IMR-90 (cell line): ENCODE data around the gene PRLR. TPM values are rescaled to one million over a fixed set of nuclear protein-coding genes. Genes with fewer than 3 reads are reported as not detected.

Experiments
- ATAC-seq: fragments of 200-7000 bp; cut with Tn5 transposase; 2 replicates; pipeline ENCODE4 v1.9.1; 2020; ENCODE audit warnings: low read depth, mild to moderate bottlenecking, moderate library complexity
- BruUV-seq: library from RNA; stranded (reverse); fragments of 400-500 nt; replicated peaks from 2 replicates; lab custom pipeline; 2021; lab: Mats Ljungman, UMichigan
- CTCF ChIA-PET: fragments of 300-600 bp; formaldehyde crosslinking; extraction: SDS; loops from one replicate; lab custom pipeline; 2021; ENCODE audit warnings: antibody characterized with exemption; lab: Yijun Ruan, JAX
- POLR2A ChIA-PET: fragments of 300-600 bp; sonication (Branson Sonifier 250); formaldehyde crosslinking; loops from one replicate; lab custom pipeline; 2022; ENCODE audit warnings: antibody characterized with exemption; ENCODE audit not compliant: unreplicated experiment; lab: Charles Lee
- DNase-seq: peaks from one replicate; pipeline ENCODE4 v3.0.0; 2013
- H2AFZ ChIP-seq: replicated peaks from 2 replicates; pipeline ENCODE3; 2013; ENCODE audit warnings: low read length, mild to moderate bottlenecking; ENCODE audit not compliant: poor library complexity
- H2AK5ac ChIP-seq: 2 replicates; pipeline ENCODE4 v1.6.1; 2013; ENCODE audit warnings: low read depth, low read length, inconsistent platforms
- H2AK9ac ChIP-seq: replicated peaks from 2 replicates; pipeline ENCODE3; 2013; ENCODE audit warnings: mild to moderate bottlenecking, low read depth, low read length, moderate library complexity; ENCODE audit not compliant: poor library complexity
- H2BK120ac ChIP-seq: 2 replicates; pipeline ENCODE4 v1.6.1; 2013; ENCODE audit warnings: low read depth, low read length, inconsistent platforms
- H2BK15ac ChIP-seq: 3 replicates; pipeline ENCODE4 v1.6.1; 2013; ENCODE audit warnings: low read depth, low read length, inconsistent platforms
- H2BK20ac ChIP-seq: 2 replicates; pipeline ENCODE4 v1.6.1; 2013; ENCODE audit warnings: low read depth, mild to moderate bottlenecking, inconsistent platforms, low read length, moderate library complexity
- H2BK5ac ChIP-seq: 2 replicates; pipeline ENCODE4 v1.6.1; 2013; ENCODE audit warnings: mild to moderate bottlenecking, low read depth, low read length, inconsistent platforms; ENCODE audit not compliant: poor library complexity, severe bottlenecking
- H3K14ac ChIP-seq: replicated peaks from 2 replicates; pipeline ENCODE4 v1.6.1; 2013; ENCODE audit warnings: low read depth, low read length, inconsistent platforms
- H3K18ac ChIP-seq: 2 replicates; pipeline ENCODE4 v1.6.1; 2013; ENCODE audit warnings: low read depth, low read length, control low read depth
- H3K23ac ChIP-seq: 2 replicates; pipeline ENCODE4 v1.6.1; 2013; ENCODE audit warnings: low read depth, low read length, inconsistent platforms
- H3K27ac ChIP-seq: 2 replicates; pipeline ENCODE4 v1.5.1; 2013; ENCODE audit warnings: mild to moderate bottlenecking, control low read depth, low read length; ENCODE audit not compliant: insufficient read depth
- H3K27me3 ChIP-seq: 2 replicates; pipeline ENCODE4 v1.6.1; 2013; ENCODE audit warnings: low read length; ENCODE audit not compliant: control insufficient read depth, insufficient read depth
- H3K36me3 ChIP-seq: 2 replicates; pipeline ENCODE4 v1.6.1; 2013; ENCODE audit warnings: low read length, mixed read lengths; ENCODE audit not compliant: control insufficient read depth, insufficient read depth
- H3K4ac ChIP-seq: 2 replicates; pipeline ENCODE4 v1.6.1; 2013; ENCODE audit warnings: low read depth, low read length, inconsistent platforms
- H3K4me1 ChIP-seq: 2 replicates; pipeline ENCODE4 v1.6.1; 2013; ENCODE audit warnings: low read length, mixed read lengths; ENCODE audit not compliant: control insufficient read depth, insufficient read depth
- H3K4me2 ChIP-seq: 2 replicates; pipeline ENCODE4 v1.6.1; 2013; ENCODE audit warnings: low read depth, mild to moderate bottlenecking, control low read depth, low read length, moderate library complexity
- H3K4me3 ChIP-seq: 2 replicates; pipeline ENCODE4 v1.5.1; 2013; ENCODE audit warnings: low read depth, mild to moderate bottlenecking, control low read depth, low read length, moderate library complexity; ENCODE audit not compliant: insufficient read depth
- H3K56ac ChIP-seq: 2 replicates; pipeline ENCODE4 v1.6.1; 2013; ENCODE audit warnings: low read length, inconsistent platforms; ENCODE audit not compliant: insufficient read depth; ENCODE audit errors: extremely low read depth
- H3K79me1 ChIP-seq, 2 experiments: 2 replicates each; pipeline ENCODE4 v1.6.1; 2013; ENCODE audit warnings: low read length in 2 of 2, inconsistent platforms in 1 of 2, low read depth in 1 of 2
- H3K9ac ChIP-seq: 2 replicates; pipeline ENCODE4 v1.6.1; 2013; ENCODE audit warnings: low read depth, low read length, control low read depth
- H3K9me1 ChIP-seq: 2 replicates; pipeline ENCODE4 v1.6.1; 2013; ENCODE audit warnings: low read length, inconsistent platforms; ENCODE audit not compliant: insufficient read depth
- H3K9me3 ChIP-seq: 2 replicates; pipeline ENCODE4 v1.6.1; 2013; ENCODE audit warnings: low read length; ENCODE audit not compliant: control insufficient read depth, insufficient read depth
- H4K20me1 ChIP-seq: 2 replicates; pipeline ENCODE4 v1.6.1; 2013; ENCODE audit warnings: low read length, inconsistent platforms; ENCODE audit not compliant: insufficient read depth
- H4K5ac ChIP-seq: 2 replicates; pipeline ENCODE4 v1.6.1; 2013; ENCODE audit warnings: mild to moderate bottlenecking, low read depth, low read length, control low read depth
- H4K8ac ChIP-seq, 2 experiments: 2 replicates each; pipeline ENCODE4 v1.6.1; 2013; ENCODE audit warnings: low read depth in 2 of 2, low read length in 2 of 2, control low read depth in 1 of 2, inconsistent platforms in 1 of 2
- H4K91ac ChIP-seq: 2 replicates; pipeline ENCODE4 v1.6.1; 2013; ENCODE audit warnings: low read depth, low read length, inconsistent platforms; ENCODE audit not compliant: insufficient read depth
- CTCF ChIP-seq: conservative IDR thresholded peaks from 2 replicates; pipeline ENCODE4 v1.5.1; 2012; ENCODE audit warnings: mild to moderate bottlenecking, low read depth, low read length, improper control_type of control experiment
- POLR2A ChIP-seq: IDR thresholded peaks from 2 replicates; pipeline ENCODE4 v1.6.1; 2012; ENCODE audit warnings: mild to moderate bottlenecking, low read depth, low read length
- WGBS, 2 experiments: methylation state at CpG; one replicate each; pipeline versions ENCODE4 v1.1.5 to v1.1.7; 2013; ENCODE audit warnings: missing lambda C conversion rate in 2 of 2; ENCODE audit not compliant: insufficient read length in 1 of 2; ENCODE audit errors: extremely low coverage in 2 of 2; 5-methylcytosine and 5-hydroxymethylcytosine counted together
- dilution Hi-C: fragments of 300-500 bp; cut with HindIII; formaldehyde crosslinking; loops from one replicate; pipeline ENCODE4 v1.14.3; 2018; ENCODE audit warnings: low sequenced_read_pairs; ENCODE audit not compliant: unreplicated experiment
- in situ Hi-C: fragments of 300-500 bp; cut with MboI; formaldehyde crosslinking; loops from 3 replicates; pipeline ENCODE4 v1.14.3; 2019; ENCODE audit warnings: low sequenced_read_pairs, inconsistent platforms, mixed read lengths
- intact Hi-C: fragments of 100-400 bp; cut with micrococcal nuclease; formaldehyde crosslinking; loops from 2 replicates; pipeline ENCODE4 v1.10.0; 2022
- polyA plus RNA-seq, 3 experiments: library from polyadenylated mRNA; depleted of rRNA; stranded (reverse); fragments of >200 nt; gene quantifications; 2 replicates each; pipeline ENCODE4 v1.2.3, GENCODE V29; 2012; ENCODE audit warnings: low replicate concordance in 1 of 3
- total RNA-seq: library from RNA; depleted of rRNA; stranded (reverse); fragments of >200 nt; gene quantifications from 2 replicates; pipeline ENCODE4 v1.2.3, GENCODE V29; 2012

The PRLR gene
- total and polyA plus RNA-seq, 2 of the 4 experiments (the other 2 are of a cell fraction), result 0.24 to 0.54 TPM

GRCh38 chr5:35166043-35166442, 64.2 kb downstream of the PRLR start:
- DNase-seq, result no peak
- Histone ChIP-seq H4K91ac (no peak overlapping the region), H3K36me3 (no peaks in the 10 kb centered on the region), H3K23ac (no peak overlapping the region), H3K27ac (no peak overlapping the region), H3K4ac (no peak overlapping the region), H3K9ac (no peak overlapping the region), H3K56ac (no peak overlapping the region), H2AK5ac (no peak overlapping the region), H2AK9ac (no peak overlapping the region), H3K9me3 (no peaks in the 10 kb centered on the region), H4K5ac (no peak overlapping the region), H3K18ac (no peak overlapping the region), H3K14ac (no peak overlapping the region), H2BK20ac (no peak overlapping the region), H3K4me3 (no peak overlapping the region), H2BK120ac (no peak overlapping the region), H2BK5ac (no peak overlapping the region), H3K4me2 (no peak overlapping the region), H3K27me3 (peaks cover 12% of the 10 kb centered on the region), H3K9me1 (no peaks in the 10 kb centered on the region), H4K20me1 (no peaks in the 10 kb centered on the region), H4K8ac (no peak overlapping the region), H2AFZ (no peak overlapping the region), H3K4me1 (no peaks in the 10 kb centered on the region), H2BK15ac (no peak overlapping the region), H3K79me1 (no peaks in the 10 kb centered on the region)
- TF ChIP-seq CTCF (0 out of 2 replicates have a peak, but pooled peaks have one; percentile 18), POLR2A (no peak)
- in situ Hi-C loops (no loop called here), intact Hi-C loops (no loop called here), dilution Hi-C loops (no loop called here)
- BruUV-seq, result no TSS peak
- ChIA-PET CTCF (interaction anchor here (0.8 kb wide), 1 partner anchor 48 kb away, joined by 4 read pairs; no protein-coding TSS in a partner anchor), POLR2A (no interaction called here)
- ATAC-seq, result no peak
- no CpG with 5 or more reads among the region's 1 CpG for WGBS, 2 experiments
